Duodenal mucosa (tissue), 2 donors: ENCODE measurements around the gene SLC25A25.
"Not testable (repeated sequence)": the region's sequence is repeated elsewhere in the genome, so short reads cannot be mapped to it uniquely, and the experiment has no call there.

Experiments used
- H3K27ac ChIP-seq: one replicate; pipeline ENCODE4 v1.7.0; 2013; ENCODE audit warnings: low read depth, low read length
- H3K27me3 ChIP-seq, 2 donors: one replicate each; pipeline ENCODE4 v1.7.0; 2013; ENCODE audit warnings: low read length in 2 of 2, control low read depth in 1 of 2; ENCODE audit not compliant: insufficient read depth in 2 of 2, control insufficient read depth in 1 of 2
- H3K36me3 ChIP-seq, 2 donors: one replicate each; pipeline ENCODE4 v1.7.0; 2013; ENCODE audit warnings: low read length in 2 of 2, control low read depth in 1 of 2; ENCODE audit not compliant: insufficient read depth in 2 of 2, control insufficient read depth in 1 of 2
- H3K4me1 ChIP-seq, 2 donors: one replicate each; pipeline ENCODE4 v1.7.0; 2013; ENCODE audit warnings: low read length in 2 of 2, control low read depth in 1 of 2; ENCODE audit not compliant: insufficient read depth in 2 of 2, control insufficient read depth in 1 of 2
- H3K4me3 ChIP-seq, 2 donors: one replicate each; pipeline ENCODE4 v1.7.0; 2013; ENCODE audit warnings: low read length in 2 of 2, low read depth in 1 of 2
- H3K9ac ChIP-seq, 2 donors: one replicate each; pipeline ENCODE4 v1.7.0; 2013; ENCODE audit warnings: low read length in 2 of 2, low read depth in 1 of 2
- H3K9me3 ChIP-seq, 2 donors: one replicate each; pipeline ENCODE4 v1.7.0; 2013; ENCODE audit warnings: low read length in 2 of 2, control low read depth in 1 of 2; ENCODE audit not compliant: control insufficient read depth in 1 of 2

Gene SLC25A25

DNA sequence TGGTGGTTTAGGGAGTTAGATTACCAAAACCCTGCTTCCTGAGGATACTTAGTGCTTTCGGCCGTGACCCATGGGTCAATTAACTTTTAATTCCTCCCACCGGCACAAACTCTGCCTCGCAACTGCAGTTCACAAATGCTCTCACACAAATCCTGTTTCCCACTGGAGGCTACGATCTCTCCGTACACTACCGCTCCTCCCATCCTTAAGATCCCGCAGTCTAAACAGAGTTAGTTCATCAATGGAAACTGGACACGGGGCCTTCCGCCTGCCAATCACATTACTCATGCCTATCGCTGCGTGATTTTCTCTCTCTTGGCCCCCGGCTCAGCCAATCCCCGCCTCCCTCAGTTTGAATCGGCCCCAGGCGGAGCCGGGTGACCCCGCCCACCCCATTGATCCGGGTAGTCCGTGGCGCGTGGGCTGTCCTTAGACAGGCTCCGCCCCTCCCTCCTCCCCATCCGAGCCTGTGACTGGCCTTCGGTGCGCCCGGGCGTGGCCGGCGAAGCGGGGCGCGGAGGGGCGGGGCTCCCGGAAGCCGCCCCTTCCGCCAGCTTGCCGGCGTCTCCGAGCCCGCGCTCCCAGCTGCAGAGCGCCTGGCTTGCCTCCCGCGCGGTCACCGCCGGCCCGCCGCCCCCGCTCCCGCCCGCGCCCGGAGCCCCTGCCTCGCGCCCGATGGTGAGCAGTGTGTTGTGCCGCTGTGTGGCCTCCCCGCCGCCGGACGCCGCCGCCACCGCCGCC is at the start of gene SLC25A25:
SLC25A25 (plus strand) TSS at position 588 of the 741 bp plus-strand sequence; CDS start at position 676, 88 bp downstream.
- H3K27me3 ChIP-seq: no peaks in the 10 kb centered on the region
- H3K9ac ChIP-seq: peak within 1 kb of the TSS; percentile 94 to 96
- H3K4me3 ChIP-seq: peak within 1 kb of the TSS; percentile 92 to 93
- H3K36me3 ChIP-seq: peaks cover 2 to 10% of the 10 kb centered on the region in 2 donors
- peak within 1 kb of the TSS; percentile 97 for H3K27ac ChIP-seq
- no peaks in the 10 kb centered on the region for H3K9me3 ChIP-seq
- peaks cover 39 to 51% of the 10 kb centered on the region in 2 donors for H3K4me1 ChIP-seq

DNA sequence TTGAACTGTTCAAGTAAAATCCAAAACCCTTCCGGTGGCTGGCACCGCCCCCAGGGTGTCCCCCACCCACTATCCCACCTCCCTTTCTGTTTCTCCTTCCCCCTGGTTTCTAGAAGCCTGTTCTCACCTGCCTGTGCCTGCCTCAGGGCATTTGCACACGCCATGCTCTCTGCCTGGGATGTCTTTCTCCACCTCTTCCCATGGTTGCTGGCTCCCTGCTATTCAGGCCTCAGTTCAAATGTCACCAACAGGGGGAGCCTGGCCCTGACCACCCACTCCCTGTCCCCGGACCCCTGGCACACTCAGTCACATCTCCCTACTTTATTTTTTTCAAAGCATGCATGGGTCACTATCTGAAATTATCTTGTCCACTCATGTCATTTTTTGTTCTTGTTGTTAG is 47.3 kb upstream of the SLC25A25 start:
- no peaks in the 10 kb centered on the region for H3K36me3 ChIP-seq
- H3K27ac ChIP-seq: no peak overlapping the region
- peaks cover 5 to 12% of the 10 kb centered on the region in 2 donors for H3K4me1 ChIP-seq
- no peaks in the 10 kb centered on the region for H3K9me3 ChIP-seq
- H3K9ac ChIP-seq: no peak overlapping the region
- no peaks in the 10 kb centered on the region for H3K27me3 ChIP-seq
- no peak overlapping the region for H3K4me3 ChIP-seq

DNA sequence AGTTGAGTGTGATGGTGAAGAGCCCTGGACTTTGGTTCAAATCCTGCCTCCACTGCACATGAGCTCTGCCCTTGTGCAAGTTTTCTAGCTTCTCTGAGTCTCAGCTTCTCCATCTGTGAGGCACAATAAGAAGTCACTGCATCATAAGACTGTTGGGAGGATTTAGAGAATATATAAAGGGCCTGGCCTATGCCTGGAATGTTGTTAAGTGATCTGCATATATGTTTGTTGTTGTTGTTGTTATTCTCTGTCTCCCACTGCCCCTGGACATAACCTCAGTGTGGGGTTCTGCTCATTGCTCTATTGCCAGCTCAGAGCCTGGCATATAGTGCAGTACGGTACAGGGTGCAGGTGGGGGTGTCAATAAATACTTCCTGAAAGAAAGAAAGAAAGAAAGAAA is 46.9 kb upstream of the SLC25A25 start:
- no peak overlapping the region for H3K27ac ChIP-seq
- no peaks in the 10 kb centered on the region for H3K27me3 ChIP-seq
- H3K4me3 ChIP-seq: no peak overlapping the region

DNA sequence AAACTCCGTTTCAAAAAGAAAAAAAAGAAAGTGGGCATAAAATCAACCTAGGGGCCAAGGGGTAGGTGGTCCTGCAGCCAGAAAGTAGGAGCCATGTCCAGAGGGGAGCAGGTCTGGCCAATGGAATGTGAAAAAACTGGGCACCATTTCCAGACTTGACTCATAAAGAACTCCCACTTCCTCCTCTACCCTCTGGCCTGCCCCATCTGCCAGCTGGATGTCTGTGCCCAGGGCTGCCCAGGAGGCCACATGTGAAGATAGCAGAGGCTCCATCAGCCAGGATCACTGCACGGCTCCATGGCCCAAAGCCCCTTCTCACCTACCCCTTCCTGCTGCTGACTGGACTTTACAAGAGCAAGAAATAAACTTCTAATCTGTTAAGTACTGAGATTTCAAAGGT is 45.1 kb upstream of the SLC25A25 start:
- Histone ChIP-seq H3K27ac (no peak overlapping the region), H3K27me3 (no peaks in the 10 kb centered on the region), H3K9me3 (no peaks in the 10 kb centered on the region), H3K36me3 (no peaks in the 10 kb centered on the region), H3K4me3 (no peak overlapping the region), H3K9ac (no peak overlapping the region), H3K4me1 (peaks cover 2 to 11% of the 10 kb centered on the region in 2 donors)

More for the DNA sequence above, 46.9 kb upstream of the SLC25A25 start:
- Histone ChIP-seq H3K9me3 (no peaks in the 10 kb centered on the region), H3K9ac (no peak overlapping the region), H3K4me1 (peaks cover 5 to 12% of the 10 kb centered on the region in 2 donors), H3K36me3 (no peaks in the 10 kb centered on the region)

DNA sequence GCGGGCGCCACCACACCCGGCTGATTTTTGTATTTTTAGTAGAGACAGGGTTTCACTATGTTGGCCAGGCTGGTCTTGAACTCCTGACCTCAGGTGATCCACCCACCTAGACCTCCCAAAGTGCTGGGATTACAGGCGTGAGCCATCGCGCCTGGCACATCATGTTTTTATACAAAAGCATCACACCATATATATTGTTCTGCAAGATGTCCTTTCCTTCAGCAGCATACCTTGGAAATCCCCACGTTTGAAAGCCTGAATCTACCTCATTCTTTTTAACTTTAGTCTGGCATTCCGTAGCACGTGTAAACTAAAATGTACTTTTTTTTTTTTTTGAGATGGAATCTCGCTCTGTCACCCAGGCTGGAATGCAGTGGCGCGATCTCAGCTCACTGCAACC is 44.4 kb upstream of the SLC25A25 start:
- not testable (repeated sequence) for H3K9me3 ChIP-seq
- H3K4me1 ChIP-seq: peaks cover 0 to 11% of the 10 kb centered on the region in 2 donors

DNA sequence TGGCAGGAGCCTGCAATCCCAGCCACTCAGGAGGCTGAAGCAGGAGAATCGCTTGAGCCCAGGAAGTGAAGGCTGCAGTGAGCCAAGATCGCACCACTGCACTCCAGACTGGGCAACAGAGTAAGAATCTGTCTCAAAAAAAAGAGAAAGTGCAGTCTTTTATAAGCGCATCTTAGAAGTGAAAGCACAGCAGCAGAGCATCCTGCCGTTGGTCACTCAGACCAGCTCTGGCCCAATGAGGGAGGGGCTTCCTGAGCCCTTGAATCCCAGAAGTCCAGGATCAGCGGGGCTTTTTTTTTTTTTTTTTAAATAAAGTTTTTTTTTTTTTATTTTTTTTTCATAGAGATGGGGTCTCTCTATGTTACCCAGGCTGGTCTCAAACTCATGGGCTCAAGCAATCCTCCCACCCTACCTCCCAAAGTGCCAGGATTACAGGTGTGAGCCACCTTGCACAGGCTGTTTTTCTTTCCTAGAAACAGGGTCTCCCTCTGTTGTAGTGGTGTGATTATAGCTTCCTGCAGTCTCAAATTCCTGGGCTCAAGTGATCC is 43.2 kb upstream of the SLC25A25 start:
- no peak overlapping the region for H3K4me3 ChIP-seq
- H3K36me3 ChIP-seq: no peaks in the 10 kb centered on the region
- H3K9ac ChIP-seq: no peak overlapping the region
- peaks cover 0 to 11% of the 10 kb centered on the region in 2 donors for H3K4me1 ChIP-seq
- H3K27me3 ChIP-seq: no peaks in the 10 kb centered on the region
- H3K27ac ChIP-seq: no peak overlapping the region
- H3K9me3 ChIP-seq: no peaks in the 10 kb centered on the region

More for the DNA sequence above, 44.4 kb upstream of the SLC25A25 start:
- H3K36me3 ChIP-seq, H3K27ac ChIP-seq, H3K9ac ChIP-seq, H3K27me3 ChIP-seq, H3K4me3 ChIP-seq: not testable (repeated sequence)

DNA sequence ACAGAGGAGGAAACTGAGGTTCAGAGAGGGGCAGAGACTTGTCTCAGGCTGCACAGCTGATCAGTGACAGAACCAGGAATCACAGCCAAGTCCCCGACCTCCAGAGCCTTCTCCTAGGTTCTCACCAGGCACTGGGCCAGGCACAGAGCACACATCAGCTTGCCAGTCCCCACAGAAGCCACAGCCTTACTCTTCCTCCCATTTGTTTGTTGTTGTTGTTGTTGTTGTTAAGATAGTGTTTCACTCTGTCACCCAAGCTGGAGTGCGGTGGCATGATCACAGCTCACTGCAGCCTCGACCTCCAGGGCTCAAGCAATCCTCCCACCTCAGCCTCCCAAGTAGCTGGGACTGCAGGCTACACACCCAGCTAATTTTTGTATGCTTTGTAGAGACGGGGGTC is 42.3 kb upstream of the SLC25A25 start:
- peaks cover 0 to 11% of the 10 kb centered on the region in 2 donors for H3K4me1 ChIP-seq
- H3K27ac ChIP-seq: no peak overlapping the region
- H3K9ac ChIP-seq: no peak overlapping the region
- no peaks in the 10 kb centered on the region for H3K9me3 ChIP-seq
- peak overlapping the region in 1 of 2 donors; percentile 7 for H3K4me3 ChIP-seq
- H3K36me3 ChIP-seq: no peaks in the 10 kb centered on the region
- no peaks in the 10 kb centered on the region for H3K27me3 ChIP-seq

DNA sequence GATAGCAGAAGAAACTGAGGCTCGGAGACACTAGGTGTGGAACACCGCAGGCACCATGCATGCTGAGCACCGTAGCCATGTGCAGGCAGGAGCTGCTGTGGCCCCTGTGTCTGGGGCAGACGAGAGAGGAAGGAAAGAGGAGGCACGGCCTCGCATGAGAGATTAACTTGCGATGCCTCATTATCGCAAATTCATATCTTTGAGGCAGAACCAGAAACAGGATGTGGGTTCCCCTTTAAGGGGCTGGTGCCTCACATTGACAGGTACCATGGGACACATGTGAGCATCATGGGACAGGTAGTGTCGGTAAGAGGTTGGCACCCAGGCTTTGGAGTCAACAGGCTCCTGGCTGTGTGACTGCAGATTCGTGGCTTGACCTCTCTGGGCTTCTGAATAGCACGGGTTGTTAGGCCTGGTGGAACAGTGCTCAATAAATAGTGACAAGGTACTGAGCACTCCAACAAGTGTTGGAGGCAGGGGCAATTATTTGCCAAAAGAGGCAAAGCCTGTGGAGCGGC is 41.7 kb upstream of the SLC25A25 start:
- no peaks in the 10 kb centered on the region for H3K36me3 ChIP-seq
- H3K9me3 ChIP-seq: no peaks in the 10 kb centered on the region
- peak overlapping the region; percentile 46 for H3K27ac ChIP-seq
- H3K4me1 ChIP-seq: peaks cover 0 to 7% of the 10 kb centered on the region in 2 donors
- H3K9ac ChIP-seq: peak overlapping the region in 1 of 2 donors; percentile 4
- no peaks in the 10 kb centered on the region for H3K27me3 ChIP-seq
- peak overlapping the region in 1 of 2 donors; percentile 7 for H3K4me3 ChIP-seq

DNA sequence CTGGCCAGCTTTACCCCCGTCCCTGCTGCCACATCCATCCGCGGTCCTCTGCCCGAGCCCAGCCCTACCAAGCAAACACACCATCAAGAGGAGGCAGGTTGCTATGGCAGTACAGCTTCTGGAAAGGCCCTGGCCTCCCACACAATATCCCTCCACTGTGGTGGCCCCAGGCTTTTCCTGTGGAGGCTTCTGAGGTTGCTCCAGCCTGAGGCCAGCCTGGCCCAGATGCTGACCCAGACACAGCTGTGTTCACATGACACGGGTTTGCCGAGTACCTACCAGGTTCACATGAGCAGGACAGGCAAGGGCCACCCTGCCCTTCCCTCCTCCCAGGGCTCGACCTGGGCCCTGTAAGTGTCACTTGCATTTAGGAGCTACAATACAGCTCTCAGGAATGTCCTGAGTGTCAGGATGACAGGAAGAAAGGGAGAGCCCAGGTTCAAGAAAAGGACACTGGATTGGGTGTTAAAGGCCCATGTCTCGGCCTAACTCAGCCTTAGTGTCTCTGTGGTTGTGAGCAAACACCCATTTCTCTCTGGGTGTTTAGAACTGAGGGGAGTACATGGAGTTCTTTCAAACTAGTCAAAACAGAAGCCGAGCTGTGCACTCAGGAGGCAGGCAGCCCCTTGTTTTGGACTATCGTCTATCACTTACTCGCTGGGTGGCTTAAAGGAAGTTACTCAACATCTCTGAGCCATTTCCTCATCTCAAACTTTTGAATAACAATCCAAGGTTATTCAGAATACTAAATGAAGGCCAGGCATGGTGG is 41.1 kb upstream of the SLC25A25 start:
- Histone ChIP-seq H3K36me3 (no peaks in the 10 kb centered on the region), H3K27ac (peak overlapping the region; percentile 46), H3K4me1 (peaks cover 0 to 7% of the 10 kb centered on the region in 2 donors), H3K9me3 (no peaks in the 10 kb centered on the region), H3K4me3 (no peak overlapping the region), H3K27me3 (no peaks in the 10 kb centered on the region), H3K9ac (peak overlapping the region in 1 of 2 donors; percentile 4)

DNA sequence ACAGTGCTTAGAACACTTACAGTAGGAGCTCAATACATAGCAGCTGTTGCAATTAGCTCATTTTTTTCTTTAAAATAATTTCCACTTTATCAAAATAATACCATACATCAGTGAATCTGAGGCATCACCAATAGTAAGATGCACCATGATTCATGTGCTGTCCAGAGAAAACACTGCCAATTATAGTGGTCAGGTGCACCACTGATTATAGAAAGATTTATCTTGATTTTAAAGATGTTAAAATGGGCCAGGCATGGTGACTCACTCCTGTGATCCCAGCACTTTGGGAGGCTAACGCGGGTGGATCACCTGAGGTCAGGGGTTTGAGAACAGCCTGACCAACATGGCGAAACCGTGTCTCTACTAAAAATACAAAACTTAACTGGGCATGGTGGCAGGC is 40.3 kb upstream of the SLC25A25 start:
- Histone ChIP-seq H3K9me3 (no peaks in the 10 kb centered on the region), H3K27me3 (no peaks in the 10 kb centered on the region), H3K36me3 (no peaks in the 10 kb centered on the region), H3K27ac (no peak overlapping the region), H3K4me3 (no peak overlapping the region), H3K4me1 (peaks cover 0 to 7% of the 10 kb centered on the region in 2 donors), H3K9ac (no peak overlapping the region)
